ENCODE data around the gene REEP3.
"Not testable (repeated sequence)": the region's sequence is repeated elsewhere in the genome, so short reads cannot be mapped to it uniquely, and the experiment has no call there.

REEP3 gene

GRCh38 chr10:63520500-63521415 is at the start of gene REEP3:
TSS of gene REEP3 (plus strand) at chr10:63521401. CDS start at chr10:63521546, 145 bp downstream.
- DNase-seq = peak; percentile 64

- DNase-seq = no peak
Observed at GRCh38 chr10:63474488-63474887, 46.7 kb upstream of the REEP3 start.

GRCh38 chr10:63477927-63478326 is 43.3 kb upstream of the REEP3 start:
- no peak for DNase-seq

- no peak for DNase-seq
Observed at GRCh38 chr10:63478564-63478963, 42.6 kb upstream of the REEP3 start.

- no peak for DNase-seq
Observed at GRCh38 chr10:63480237-63480636, 41.0 kb upstream of the REEP3 start.

- no peak for DNase-seq
Observed at GRCh38 chr10:63481815-63482421, 39.3 kb upstream of the REEP3 start.

- DNase-seq = no peak
Observed at GRCh38 chr10:63483983-63484382, 37.2 kb upstream of the REEP3 start.

GRCh38 chr10:63487990-63488389 is 33.2 kb upstream of the REEP3 start:
- no peak for DNase-seq

GRCh38 chr10:63489838-63490237 is 31.4 kb upstream of the REEP3 start:
- DNase-seq = no peak

GRCh38 chr10:63491588-63492316 is 29.4 kb upstream of the REEP3 start:
- DNase-seq = no peak

- DNase-seq = not testable (repeated sequence)
Observed at GRCh38 chr10:63492317-63492690, 28.9 kb upstream of the REEP3 start.

GRCh38 chr10:63493004-63493403 is 28.2 kb upstream of the REEP3 start:
- DNase-seq = no peak

- DNase-seq = no peak
Observed at GRCh38 chr10:63494951-63495350, 26.2 kb upstream of the REEP3 start.

- no peak for DNase-seq
Observed at GRCh38 chr10:63496561-63496960, 24.6 kb upstream of the REEP3 start.

- DNase-seq = no peak
Observed at GRCh38 chr10:63497321-63497720, 23.9 kb upstream of the REEP3 start.

- DNase-seq = no peak
Observed at GRCh38 chr10:63498665-63499064, 22.5 kb upstream of the REEP3 start.

GRCh38 chr10:63500551-63500950 is 20.6 kb upstream of the REEP3 start:
- DNase-seq = not testable (repeated sequence)

- no peak for DNase-seq
Observed at GRCh38 chr10:63501954-63502353, 19.2 kb upstream of the REEP3 start.

- DNase-seq = no peak
Observed at GRCh38 chr10:63502832-63503231, 18.4 kb upstream of the REEP3 start.

- DNase-seq = no peak
Observed at GRCh38 chr10:63503395-63503794, 17.8 kb upstream of the REEP3 start.

GRCh38 chr10:63504145-63504881 is 16.9 kb upstream of the REEP3 start:
- DNase-seq = no peak

GRCh38 chr10:63505562-63505961 is 15.6 kb upstream of the REEP3 start:
- no peak for DNase-seq

- no peak for DNase-seq
Observed at GRCh38 chr10:63506554-63506953, 14.6 kb upstream of the REEP3 start.
